H1 (cell line): ENCODE results near the gene COL20A1. TPM values are rescaled to one million over a fixed set of nuclear protein-coding genes. Genes with fewer than 3 reads are reported as not detected.

ENCODE experiments used
- CTCF ChIA-PET: fragments of 300-600 bp; sonication (Branson Sonifier 250); formaldehyde crosslinking; loops from one replicate; lab custom pipeline; 2021; ENCODE audit not compliant: partially characterized antibody; lab: Charles Lee
- POLR2A ChIA-PET: fragments of 300-600 bp; sonication (Branson Sonifier 250); formaldehyde crosslinking; loops from one replicate; lab custom pipeline; 2021; ENCODE audit warnings: inconsistent platforms; ENCODE audit not compliant: partially characterized antibody; lab: Charles Lee
- DNase-seq, 2 experiments: peaks; one replicate each; pipeline versions ENCODE4 v3.0.0 to v3.0.0-alpha.2; 2010 to 2022; ENCODE audit warnings: low spot score in 2 of 2, low read depth in 1 of 2, mixed read lengths in 1 of 2
- FAIRE-seq: peaks from 2 replicates; lab custom pipeline; 2011; peaks lifted over from hg19 to GRCh38; lab: Jason Lieb, UNC
- H2AFZ ChIP-seq: 2 replicates; pipeline ENCODE4 v1.8.1; 2012; ENCODE audit warnings: low read length, inconsistent platforms
- H2AK5ac ChIP-seq: 2 replicates; pipeline ENCODE4 v1.6.1; 2013; ENCODE audit warnings: low read depth, low read length
- H2BK120ac ChIP-seq: replicated peaks from 2 replicates; pipeline ENCODE3; 2013; ENCODE audit warnings: low read depth, low read length, inconsistent platforms
- H2BK12ac ChIP-seq: 2 replicates; pipeline ENCODE4 v1.6.1; 2013; ENCODE audit warnings: low read depth, low read length
- H2BK15ac ChIP-seq: 2 replicates; pipeline ENCODE4 v1.6.1; 2013; ENCODE audit warnings: low read length
- H2BK20ac ChIP-seq: 2 replicates; pipeline ENCODE4 v1.6.1; 2013; ENCODE audit warnings: low read length
- H2BK5ac ChIP-seq: 2 replicates; pipeline ENCODE4 v1.6.1; 2013; ENCODE audit warnings: low read depth, low read length
- H3K14ac ChIP-seq: 2 replicates; pipeline ENCODE4 v1.6.1; 2013; ENCODE audit warnings: inconsistent platforms; ENCODE audit not compliant: insufficient read length
- H3K18ac ChIP-seq: 2 replicates; pipeline ENCODE4 v1.6.1; 2013; ENCODE audit warnings: low read length; ENCODE audit errors: extremely low read depth
- H3K23ac ChIP-seq: 2 replicates; pipeline ENCODE4 v1.6.1; 2013; ENCODE audit warnings: inconsistent platforms; ENCODE audit not compliant: insufficient read length
- H3K23me2 ChIP-seq: 2 replicates; pipeline ENCODE4 v1.6.1; 2013; ENCODE audit warnings: low read depth, low read length
- H3K27ac ChIP-seq: 2 replicates; pipeline ENCODE4 v1.6.1; 2011; ENCODE audit warnings: low read depth, low read length, inconsistent platforms
- H3K27me3 ChIP-seq, 4 experiments: replicated peaks in 1 of 4; 1 replicate in 1 of 4; 2 replicates in 3 of 4; pipeline versions ENCODE4 v1.6.1 to v1.8.1; 2011 to 2013; ENCODE audit warnings: low read length in 3 of 4, mild to moderate bottlenecking in 3 of 4, inconsistent platforms in 2 of 4, mixed read lengths in 2 of 4, moderate library complexity in 1 of 4; ENCODE audit not compliant: control insufficient read depth in 3 of 4, insufficient read depth in 3 of 4; ENCODE audit errors: extremely low read depth in 1 of 4
- H3K36me3 ChIP-seq, 4 experiments: 2 replicates each; pipeline versions ENCODE4 v1.6.1 to v1.8.1; 2011 to 2013; ENCODE audit warnings: mild to moderate bottlenecking in 4 of 4, low read length in 3 of 4, moderate library complexity in 2 of 4, control low read depth in 1 of 4, inconsistent platforms in 1 of 4; ENCODE audit not compliant: insufficient read depth in 4 of 4, control insufficient read depth in 2 of 4
- H3K4ac ChIP-seq: replicated peaks from 2 replicates; pipeline ENCODE3; 2013; ENCODE audit warnings: low read length, low read depth, mixed read lengths, inconsistent platforms; ENCODE audit not compliant: insufficient read length
- H3K4me1 ChIP-seq, 4 experiments: replicated peaks in 1 of 4; 1 replicate in 1 of 4; 2 replicates in 3 of 4; pipeline versions ENCODE4 v1.6.1 to v1.8.1; 2011 to 2013; ENCODE audit warnings: low read length in 3 of 4, inconsistent platforms in 2 of 4, mixed read lengths in 1 of 4; ENCODE audit not compliant: insufficient read depth in 4 of 4, control insufficient read depth in 3 of 4
- H3K4me2 ChIP-seq, 2 experiments: 2 replicates each; pipeline versions ENCODE4 v1.6.1 to v1.8.1; 2011 to 2013; ENCODE audit warnings: low read depth in 2 of 2, low read length in 2 of 2, control low read depth in 1 of 2, inconsistent platforms in 1 of 2, mild to moderate bottlenecking in 1 of 2; ENCODE audit not compliant: insufficient read depth in 1 of 2
- H3K4me3 ChIP-seq, 4 experiments: fragments of 200-600, 300-600 bp in 1 of 4; sonication (generic), shearing (Covaris generic), sonication (Bioruptor Twin) in 1 of 4; 2 replicates each; pipeline versions ENCODE4 v1.5.1 to v1.8.1; 2011 to 2016; ENCODE audit warnings: low read length in 4 of 4, low read depth in 3 of 4, control low read depth in 2 of 4, inconsistent platforms in 2 of 4, mild to moderate bottlenecking in 2 of 4, mixed read lengths in 1 of 4, moderate library complexity in 1 of 4; ENCODE audit not compliant: insufficient read depth in 2 of 4; ENCODE audit errors: extremely low read depth in 1 of 4
- H3K56ac ChIP-seq: replicated peaks from 2 replicates; pipeline ENCODE3; 2013; ENCODE audit warnings: low read depth, mild to moderate bottlenecking, mixed read lengths, low read length, inconsistent platforms; ENCODE audit not compliant: insufficient read length
- H3K79me1 ChIP-seq: 2 replicates; pipeline ENCODE4 v1.6.1; 2013; ENCODE audit warnings: low read depth, low read length, control low read depth
- H3K79me2 ChIP-seq, 2 experiments: 2 replicates each; pipeline versions ENCODE4 v1.6.1 to v1.8.1; 2012 to 2013; ENCODE audit warnings: low read length in 2 of 2, mild to moderate bottlenecking in 2 of 2, inconsistent platforms in 1 of 2; ENCODE audit not compliant: insufficient read depth in 2 of 2, control insufficient read depth in 1 of 2
- H3K9ac ChIP-seq, 4 experiments: replicated peaks in 1 of 4; 1 replicate in 1 of 4; 2 replicates in 3 of 4; pipeline versions ENCODE4 v1.6.1 to v1.8.1; 2011 to 2013; ENCODE audit warnings: low read depth in 3 of 4, low read length in 3 of 4, control low read depth in 2 of 4, mild to moderate bottlenecking in 2 of 4, moderate library complexity in 2 of 4, inconsistent platforms in 1 of 4; ENCODE audit errors: extremely low read depth in 1 of 4
- H3K9me3 ChIP-seq, 2 experiments: 2 replicates each; pipeline versions ENCODE4 v1.6.1 to v1.8.1; 2012 to 2013; ENCODE audit warnings: mild to moderate bottlenecking in 2 of 2, moderate library complexity in 2 of 2, control low read depth in 1 of 2, inconsistent platforms in 1 of 2, low read depth in 1 of 2, low read length in 1 of 2, mixed read lengths in 1 of 2; ENCODE audit not compliant: insufficient read depth in 2 of 2
- H4K20me1 ChIP-seq, 2 experiments: replicated peaks in 1 of 2; 2 replicates each; pipeline versions ENCODE3 to v1.8.1; 2011 to 2013; ENCODE audit warnings: inconsistent platforms in 2 of 2, low read length in 2 of 2, mild to moderate bottlenecking in 1 of 2; ENCODE audit not compliant: insufficient read depth in 2 of 2, control insufficient read depth in 1 of 2
- H4K5ac ChIP-seq: 2 replicates; pipeline ENCODE4 v1.6.1; 2013; ENCODE audit warnings: low read length, low read depth, mixed read lengths, inconsistent platforms; ENCODE audit not compliant: insufficient read length
- H4K8ac ChIP-seq: 2 replicates; pipeline ENCODE4 v1.8.0; 2013; ENCODE audit warnings: mild to moderate bottlenecking, moderate library complexity, low read length, inconsistent platforms; ENCODE audit not compliant: insufficient read depth; ENCODE audit errors: extremely low read depth
- H4K91ac ChIP-seq: replicated peaks from 2 replicates; pipeline ENCODE3; 2013; ENCODE audit warnings: low read length, mixed read lengths, inconsistent platforms; ENCODE audit not compliant: insufficient read length
- PHF8 ChIP-seq: fragments of 200-600 bp; sonication (generic); conservative IDR thresholded peaks from 2 replicates; pipeline ENCODE4 v1.7.1; 2012; ENCODE audit warnings: low read depth, mild to moderate bottlenecking, inconsistent platforms, low read length, moderate library complexity
- WGBS, 2 experiments: shearing (Covaris generic) in 1 of 2; methylation state at CpG; one replicate each; pipeline versions ENCODE4 v1.1.6 to v1.1.7; 2013 to 2015; ENCODE audit warnings: low lambda C conversion rate in 2 of 2, mixed read lengths in 2 of 2, inconsistent platforms in 1 of 2, low coverage in 1 of 2, missing lambda C conversion rate in 1 of 2; ENCODE audit not compliant: insufficient replicate concordance in 2 of 2, insufficient coverage in 1 of 2, insufficient read length in 1 of 2; ENCODE audit errors: extremely low coverage in 1 of 2, missing lambda C conversion rate in 1 of 2; 5-methylcytosine and 5-hydroxymethylcytosine counted together
- polyA plus RNA-seq, 7 experiments: library from polyadenylated mRNA; depleted of rRNA in 3 of 7; stranded (reverse) in 5 of 7; unstranded in 2 of 7; fragments of >200 nt in 5 of 7; fragments of 200-250 nt in 2 of 7; gene quantifications; 1 replicate in 5 of 7; 2 replicates in 1 of 7; 4 replicates in 1 of 7; pipeline versions ENCODE4 v1.2.1 to v1.2.3, GENCODE V29; 2011 to 2013; ENCODE audit warnings: missing spikeins in 2 of 7, mixed read lengths in 2 of 7
- total RNA-seq: library from RNA; stranded (reverse); fragmentation: NEBNext Ultra II Directional; extraction: Animal tissue kit (Norgen Biotek cat#: 25700); gene quantifications from 2 replicates; pipeline ENCODE4 v1.2.1, GENCODE V29; 2021

COL20A1 gene
- total and polyA plus RNA-seq, 2 of the 8 experiments (the other 6 are each of a cell fraction or from before 2014, with no cell fraction given), result 0.19 to 0.21 TPM

DNA sequence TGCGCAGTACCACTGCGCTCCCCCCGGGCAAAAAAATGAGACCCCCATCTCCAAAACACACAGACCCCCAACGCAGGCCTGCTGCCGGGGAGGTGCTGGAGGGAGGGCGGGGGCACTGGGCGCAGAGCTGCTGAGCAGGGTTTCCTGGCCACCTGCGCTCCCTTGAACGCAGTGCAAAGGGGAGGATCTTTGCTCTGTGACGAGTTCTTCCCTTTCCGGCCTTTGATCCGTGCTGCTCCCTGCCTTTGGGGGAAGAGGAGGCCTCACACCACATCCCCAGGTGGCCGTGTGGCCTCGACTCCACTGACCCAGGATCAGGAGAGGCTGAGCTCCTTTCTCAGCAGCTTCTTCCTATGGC is 8.9 kb upstream of the COL20A1 start:
- TF ChIP-seq PHF8, result no peak
- Histone ChIP-seq H3K79me1 (0 out of 2 replicates have a peak, but pooled peaks cover 2% of the 10 kb centered on the region), H2BK15ac (no peak overlapping the region), H2AFZ (no peak overlapping the region), H4K91ac (no peak overlapping the region), H3K56ac (no peak overlapping the region), H3K18ac (no peak overlapping the region), H3K14ac (no peak overlapping the region), H4K5ac (no peak overlapping the region), H2BK12ac (no peak overlapping the region), H3K23ac (no peak overlapping the region), H3K27ac (no peak overlapping the region), H3K9me3 (no peaks in the 10 kb centered on the region), H3K4ac (no peak overlapping the region), H2AK5ac (no peak overlapping the region), H3K79me2 (no peaks in the 10 kb centered on the region), H3K23me2 (no peaks in the 10 kb centered on the region), H4K8ac (no peak overlapping the region), H3K27me3 (no peaks in the 10 kb centered on the region), H2BK20ac (no peak overlapping the region), H2BK5ac (no peak overlapping the region), H3K36me3 (peaks cover 0 to 43% (median 13%) of the 10 kb centered on the region in 4 experiments; a peak in 7 of 8 replicates), H3K4me3 (no peak overlapping the region), H2BK120ac (no peak overlapping the region), H3K4me2 (no peak overlapping the region), H3K9ac (no peak overlapping the region), H3K4me1 (no peaks in the 10 kb centered on the region), H4K20me1 (peaks cover 3 to 15% of the 10 kb centered on the region in 2 experiments)
- no peak for DNase-seq
- ChIA-PET POLR2A (interaction anchor here (1.6 to 5.3 kb wide), 2 partner anchors 8 to 63 kb away, joined by 3 to 26 read pairs; partner anchors contain the start of gene COL20A1), CTCF (interaction anchor here (1.1 to 9.6 kb wide), 4 partner anchors 12 to 68 kb away, joined by 3 to 82 read pairs (median 3); partner anchors contain the start of gene YTHDF1)
- 68% methylated on average over 3 of the region's 14 CpGs; no CpG with 5 or more reads in 1 of the 2 experiments for WGBS, 2 experiments
- FAIRE-seq, result no peak
